ENCODE measurements around the gene IL17D.
"Not testable (repeated sequence)": the region's sequence is repeated elsewhere in the genome, so short reads cannot be mapped to it uniquely, and the experiment has no call there.

IL17D gene

GRCh38 chr13:20702915-20703779, at the start of gene IL17D:
Gene IL17D (plus strand): TSS chr13:20703699. CDS start chr13:20704002, 303 bp downstream.
- DNase-seq (ENCODE audit: low spot score) = peak; percentile 22

- no peak for DNase-seq (ENCODE audit: low spot score)
Measured at GRCh38 chr13:20654156-20654555, 49.3 kb upstream of the IL17D start.

GRCh38 chr13:20658451-20659040, 45.0 kb upstream of the IL17D start:
- DNase-seq (ENCODE audit: low spot score) = no peak

- DNase-seq (ENCODE audit: low spot score) = no peak
Measured at GRCh38 chr13:20664351-20664750, 39.1 kb upstream of the IL17D start.

- no peak for DNase-seq (ENCODE audit: low spot score)
Measured at GRCh38 chr13:20666948-20667347, 36.6 kb upstream of the IL17D start.

GRCh38 chr13:20667857-20668437, 35.6 kb upstream of the IL17D start:
- DNase-seq (ENCODE audit: low spot score) = no peak

GRCh38 chr13:20669162-20669561, 34.3 kb upstream of the IL17D start:
- DNase-seq (ENCODE audit: low spot score) = no peak

- DNase-seq (ENCODE audit: low spot score) = no peak
Measured at GRCh38 chr13:20671789-20672188, 31.7 kb upstream of the IL17D start.

- peak; percentile 41 for DNase-seq (ENCODE audit: low spot score)
Measured at GRCh38 chr13:20672772-20673171, 30.7 kb upstream of the IL17D start.

GRCh38 chr13:20673715-20674114, 29.8 kb upstream of the IL17D start:
- DNase-seq (ENCODE audit: low spot score) = no peak

- DNase-seq (ENCODE audit: low spot score) = no peak
Measured at GRCh38 chr13:20676213-20676612, 27.3 kb upstream of the IL17D start.

GRCh38 chr13:20678606-20679005, 24.9 kb upstream of the IL17D start:
- not testable (repeated sequence) for DNase-seq (ENCODE audit: low spot score)

- DNase-seq (ENCODE audit: low spot score) = no peak
Measured at GRCh38 chr13:20679879-20680278, 23.6 kb upstream of the IL17D start.

- DNase-seq (ENCODE audit: low spot score) = no peak
Measured at GRCh38 chr13:20680416-20681080, 23.0 kb upstream of the IL17D start.

GRCh38 chr13:20681481-20681880, 22.0 kb upstream of the IL17D start:
- DNase-seq (ENCODE audit: low spot score) = peak; percentile 48

GRCh38 chr13:20682061-20682460, 21.4 kb upstream of the IL17D start:
- DNase-seq (ENCODE audit: low spot score) = no peak

GRCh38 chr13:20684041-20684440, 19.5 kb upstream of the IL17D start:
- no peak for DNase-seq (ENCODE audit: low spot score)

GRCh38 chr13:20684546-20684945, 19.0 kb upstream of the IL17D start:
- DNase-seq (ENCODE audit: low spot score) = no peak

GRCh38 chr13:20685092-20685491, 18.4 kb upstream of the IL17D start:
- no peak for DNase-seq (ENCODE audit: low spot score)

GRCh38 chr13:20686167-20686566, 17.3 kb upstream of the IL17D start:
- no peak for DNase-seq (ENCODE audit: low spot score)

GRCh38 chr13:20686863-20687579, 16.5 kb upstream of the IL17D start:
- no peak for DNase-seq (ENCODE audit: low spot score)

- no peak for DNase-seq (ENCODE audit: low spot score)
Measured at GRCh38 chr13:20689291-20689690, 14.2 kb upstream of the IL17D start.
